ENCODE measurements around the gene ANKH. TPM values are rescaled to one million over a fixed set of nuclear protein-coding genes. Genes with fewer than 3 reads are reported as not detected.
A peak's percentile ranks its signal among the peaks of the same experiment; 100 is the strongest.

Gene ANKH
- total and polyA plus RNA-seq, 2 of the 13 experiments (the other 11 are each of a cell fraction or from before 2014, with no cell fraction given): 25.0 to 36.0 TPM

DNA sequence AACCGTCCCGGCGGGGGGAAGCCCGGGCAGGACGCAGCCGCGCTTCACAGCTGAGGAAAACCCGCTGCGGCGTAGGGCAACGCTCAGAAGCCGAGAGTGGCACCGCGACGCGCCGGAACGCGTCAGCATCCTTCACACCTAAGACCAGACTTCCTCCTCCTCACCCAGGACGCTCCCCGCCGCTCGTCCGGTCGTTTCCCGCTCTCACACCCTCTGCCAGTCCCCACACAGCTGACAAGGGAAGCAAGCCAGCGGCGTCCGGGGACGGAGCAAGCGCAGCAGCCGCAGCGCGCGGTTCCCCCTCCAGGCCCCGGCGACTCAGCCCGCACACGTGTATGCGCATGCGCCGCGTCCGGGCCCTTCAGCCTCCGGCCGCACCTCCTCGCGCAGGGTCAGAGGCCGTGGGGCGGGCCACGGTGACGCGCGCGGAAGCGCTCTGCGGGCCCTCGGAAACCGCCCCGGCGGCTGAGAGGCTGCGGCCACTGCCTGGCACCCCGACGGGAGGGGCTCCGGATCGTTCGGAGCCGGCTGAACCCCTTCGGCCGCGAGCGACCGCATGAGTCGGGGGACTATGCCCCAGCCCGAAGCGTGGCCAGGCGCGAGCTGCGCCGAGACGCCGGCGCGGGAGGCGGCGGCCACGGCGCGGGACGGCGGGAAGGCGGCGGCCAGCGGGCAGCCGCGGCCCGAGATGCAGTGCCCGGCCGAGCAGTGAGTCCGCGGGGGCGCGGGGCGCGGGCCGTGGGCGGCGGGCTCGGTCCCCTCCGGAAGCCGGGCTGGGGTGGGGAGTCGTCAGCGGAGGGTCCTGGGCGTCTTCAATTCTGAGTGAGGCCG, 207.1 kb downstream of the ANKH start, which contains the start of gene OTULIN (continued):
- no peak; the same call in 1 of the 2 replicates for TF ChIP-seq ZNF234 (CRISPR knock-in tag; conservative IDR thresholded peaks at IDR 0.05)
- TF ChIP-seq KDM5B (CRISPR knock-in tag; IDR thresholded peaks at IDR 0.05; ENCODE audit: borderline replicate concordance): peak; percentile 98
- peak; percentile 80 for TF ChIP-seq HINFP (CRISPR knock-in tag; IDR thresholded peaks at IDR 0.05; ENCODE audit: low read depth)
- no peak for TF ChIP-seq SCMH1 (CRISPR knock-in tag; IDR thresholded peaks at IDR 0.05; ENCODE audit: borderline replicate concordance)
- peak; percentile 75 for TF ChIP-seq YEATS2 (CRISPR knock-in tag; IDR thresholded peaks at IDR 0.05; ENCODE audit: borderline replicate concordance)
- TF ChIP-seq, protein P1, sequence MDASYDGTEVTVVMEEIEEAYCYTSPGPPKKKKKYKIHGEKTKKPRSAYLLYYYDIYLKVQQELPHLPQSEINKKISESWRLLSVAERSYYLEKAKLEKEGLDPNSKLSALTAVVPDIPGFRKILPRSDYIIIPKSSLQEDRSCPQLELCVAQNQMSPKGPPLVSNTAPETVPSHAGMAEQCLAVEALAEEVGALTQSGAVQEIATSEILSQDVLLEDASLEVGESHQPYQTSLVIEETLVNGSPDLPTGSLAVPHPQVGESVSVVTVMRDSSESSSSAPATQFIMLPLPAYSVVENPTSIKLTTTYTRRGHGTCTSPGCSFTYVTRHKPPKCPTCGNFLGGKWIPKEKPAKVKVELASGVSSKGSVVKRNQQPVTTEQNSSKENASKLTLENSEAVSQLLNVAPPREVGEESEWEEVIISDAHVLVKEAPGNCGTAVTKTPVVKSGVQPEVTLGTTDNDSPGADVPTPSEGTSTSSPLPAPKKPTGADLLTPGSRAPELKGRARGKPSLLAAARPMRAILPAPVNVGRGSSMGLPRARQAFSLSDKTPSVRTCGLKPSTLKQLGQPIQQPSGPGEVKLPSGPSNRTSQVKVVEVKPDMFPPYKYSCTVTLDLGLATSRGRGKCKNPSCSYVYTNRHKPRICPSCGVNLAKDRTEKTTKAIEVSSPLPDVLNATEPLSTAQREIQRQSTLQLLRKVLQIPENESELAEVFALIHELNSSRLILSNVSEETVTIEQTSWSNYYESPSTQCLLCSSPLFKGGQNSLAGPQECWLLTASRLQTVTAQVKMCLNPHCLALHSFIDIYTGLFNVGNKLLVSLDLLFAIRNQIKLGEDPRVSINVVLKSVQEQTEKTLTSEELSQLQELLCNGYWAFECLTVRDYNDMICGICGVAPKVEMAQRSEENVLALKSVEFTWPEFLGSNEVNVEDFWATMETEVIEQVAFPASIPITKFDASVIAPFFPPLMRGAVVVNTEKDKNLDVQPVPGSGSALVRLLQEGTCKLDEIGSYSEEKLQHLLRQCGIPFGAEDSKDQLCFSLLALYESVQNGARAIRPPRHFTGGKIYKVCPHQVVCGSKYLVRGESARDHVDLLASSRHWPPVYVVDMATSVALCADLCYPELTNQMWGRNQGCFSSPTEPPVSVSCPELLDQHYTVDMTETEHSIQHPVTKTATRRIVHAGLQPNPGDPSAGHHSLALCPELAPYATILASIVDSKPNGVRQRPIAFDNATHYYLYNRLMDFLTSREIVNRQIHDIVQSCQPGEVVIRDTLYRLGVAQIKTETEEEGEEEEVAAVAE (CRISPR knock-in tag; IDR thresholded peaks at IDR 0.05; ENCODE audit: borderline replicate concordance): no peak; the same call in 1 of the 2 replicates
- TF ChIP-seq REL (CRISPR knock-in tag; conservative IDR thresholded peaks at IDR 0.05): no peak; the same call in 1 of the 2 replicates
- TF ChIP-seq ZNF709 (CRISPR knock-in tag; IDR thresholded peaks at IDR 0.05): peak; percentile 71
- TF ChIP-seq ZNF703 (CRISPR knock-in tag; IDR thresholded peaks at IDR 0.05; ENCODE audit: borderline replicate concordance): peak; percentile 58; the same call in 1 of the 2 replicates
- no peak for TF ChIP-seq ZNF281 (CRISPR knock-in tag; IDR thresholded peaks at IDR 0.05; ENCODE audit: borderline replicate concordance)
- peak; percentile 85 for TF ChIP-seq ZNF883 (CRISPR knock-in tag; IDR thresholded peaks at IDR 0.05; ENCODE audit: not compliant biosample characterization)
- no peak for TF ChIP-seq PAWR (CRISPR knock-in tag; IDR thresholded peaks at IDR 0.05; ENCODE audit: borderline replicate concordance)
- TF ChIP-seq, protein P2, sequence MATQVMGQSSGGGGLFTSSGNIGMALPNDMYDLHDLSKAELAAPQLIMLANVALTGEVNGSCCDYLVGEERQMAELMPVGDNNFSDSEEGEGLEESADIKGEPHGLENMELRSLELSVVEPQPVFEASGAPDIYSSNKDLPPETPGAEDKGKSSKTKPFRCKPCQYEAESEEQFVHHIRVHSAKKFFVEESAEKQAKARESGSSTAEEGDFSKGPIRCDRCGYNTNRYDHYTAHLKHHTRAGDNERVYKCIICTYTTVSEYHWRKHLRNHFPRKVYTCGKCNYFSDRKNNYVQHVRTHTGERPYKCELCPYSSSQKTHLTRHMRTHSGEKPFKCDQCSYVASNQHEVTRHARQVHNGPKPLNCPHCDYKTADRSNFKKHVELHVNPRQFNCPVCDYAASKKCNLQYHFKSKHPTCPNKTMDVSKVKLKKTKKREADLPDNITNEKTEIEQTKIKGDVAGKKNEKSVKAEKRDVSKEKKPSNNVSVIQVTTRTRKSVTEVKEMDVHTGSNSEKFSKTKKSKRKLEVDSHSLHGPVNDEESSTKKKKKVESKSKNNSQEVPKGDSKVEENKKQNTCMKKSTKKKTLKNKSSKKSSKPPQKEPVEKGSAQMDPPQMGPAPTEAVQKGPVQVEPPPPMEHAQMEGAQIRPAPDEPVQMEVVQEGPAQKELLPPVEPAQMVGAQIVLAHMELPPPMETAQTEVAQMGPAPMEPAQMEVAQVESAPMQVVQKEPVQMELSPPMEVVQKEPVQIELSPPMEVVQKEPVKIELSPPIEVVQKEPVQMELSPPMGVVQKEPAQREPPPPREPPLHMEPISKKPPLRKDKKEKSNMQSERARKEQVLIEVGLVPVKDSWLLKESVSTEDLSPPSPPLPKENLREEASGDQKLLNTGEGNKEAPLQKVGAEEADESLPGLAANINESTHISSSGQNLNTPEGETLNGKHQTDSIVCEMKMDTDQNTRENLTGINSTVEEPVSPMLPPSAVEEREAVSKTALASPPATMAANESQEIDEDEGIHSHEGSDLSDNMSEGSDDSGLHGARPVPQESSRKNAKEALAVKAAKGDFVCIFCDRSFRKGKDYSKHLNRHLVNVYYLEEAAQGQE (IDR thresholded peaks at IDR 0.05; ENCODE audit: borderline replicate concordance in 1 of 2, low read depth in 1 of 2, low read length in 2 of 2): no peak; a peak in 1 of 4 replicates
- TF ChIP-seq MEIS1 (CRISPR knock-in tag; IDR thresholded peaks at IDR 0.05; ENCODE audit: borderline replicate concordance): no peak; the same call in 1 of the 2 replicates
